ENCODE results near the gene CPN2. TPM values are rescaled to one million over a fixed set of nuclear protein-coding genes. Genes with fewer than 3 reads are reported as not detected.

CPN2 gene
- total and polyA plus RNA-seq, 10 of the 15 experiments (the other 5 are each of a cell fraction or from before 2014, with no cell fraction given): not detected

DNA sequence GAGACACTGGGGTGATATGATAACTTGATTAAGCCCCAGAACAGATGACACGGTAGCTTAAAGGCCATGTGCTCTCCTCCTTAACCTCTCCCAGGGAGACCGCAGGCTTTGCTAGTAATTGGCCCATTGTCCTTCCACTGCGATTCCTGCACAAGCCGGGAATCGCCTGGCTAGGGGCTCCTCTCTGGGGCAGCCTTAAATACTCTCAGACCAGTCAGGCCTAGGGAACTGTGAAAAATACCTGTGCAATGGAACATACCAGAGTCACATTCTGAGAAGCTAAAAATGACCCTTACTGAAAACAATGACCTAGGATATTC, 56.3 kb downstream of the CPN2 start:
- Histone ChIP-seq H3K36me3 (ENCODE audit: control insufficient read depth in 2 of 2, insufficient read depth in 2 of 2, low read length in 1 of 2) (no peaks in the 10 kb centered on the region), H3K79me2 (ENCODE audit: control insufficient read depth, insufficient read depth, low read length) (no peaks in the 10 kb centered on the region), H2AFZ (ENCODE audit: control insufficient read depth, low read depth, low read length) (no peak overlapping the region), H3K27me3 (replicated peaks in 1 of 2; ENCODE audit: control insufficient read depth in 2 of 2, insufficient read depth in 2 of 2, low read length in 1 of 2) (no peaks in the 10 kb centered on the region), H3K4me1 (ENCODE audit: control insufficient read depth, insufficient read depth, low read length) (no peaks in the 10 kb centered on the region), H3K4me3 (no peak overlapping the region), H3K9ac (ENCODE audit: control insufficient read depth, insufficient read depth, low read length) (no peak overlapping the region), H3K4me2 (ENCODE audit: control insufficient read depth, insufficient read depth) (no peak overlapping the region), H4K20me1 (ENCODE audit: control insufficient read depth, insufficient read depth) (no peaks in the 10 kb centered on the region), H3K9me3 (replicated peaks; ENCODE audit: control insufficient read depth, insufficient read depth, low read length) (no peaks in the 10 kb centered on the region; the same call in 2 of the 3 replicates), H3K27ac (ENCODE audit: control insufficient read depth, insufficient read depth) (no peak overlapping the region)
- SMC1A ChIA-PET (ENCODE audit: uncharacterized antibody, unreplicated experiment): interaction anchor here (1.1 kb wide), 1 partner anchor 10 kb away, joined by 3 read pairs; no protein-coding TSS in a partner anchor
- RAD21 ChIA-PET (ENCODE audit: unreplicated experiment): no interaction called here
- FAIRE-seq (no peak), DNase-seq (ENCODE audit: low read depth, low spot score) (no peak), ATAC-seq (no peak)
- WGBS (ENCODE audit: insufficient coverage, insufficient replicate concordance, low lambda C conversion rate, missing lambda C conversion rate): 100% methylated on average over 5 of the region's 5 CpGs
- intact Hi-C loops (cut with micrococcal nuclease; ENCODE audit: unreplicated experiment): no loop called here
- in situ Hi-C loops (cut with MboI): no loop called here
- POLR2A ChIA-PET: no interaction called here
- CTCF ChIA-PET: interaction anchor here (1.2 kb wide), 2 partner anchors 21 to 213 kb away, joined by 3 to 6 read pairs; no protein-coding TSS in a partner anchor
- no TSS peak for BruUV-seq (replicated peaks)
- no peak for TF ChIP-seq CEBPB (IDR thresholded peaks at IDR 0.05; ENCODE audit: borderline replicate concordance in 1 of 2, low read depth in 2 of 2, low read length in 2 of 2)
- no peak for TF ChIP-seq ZNF24 (IDR thresholded peaks at IDR 0.05)
- TF ChIP-seq RFX5 (IDR thresholded peaks at IDR 0.05; ENCODE audit: low read depth, low read length): no peak
- TF ChIP-seq, protein P1, sequence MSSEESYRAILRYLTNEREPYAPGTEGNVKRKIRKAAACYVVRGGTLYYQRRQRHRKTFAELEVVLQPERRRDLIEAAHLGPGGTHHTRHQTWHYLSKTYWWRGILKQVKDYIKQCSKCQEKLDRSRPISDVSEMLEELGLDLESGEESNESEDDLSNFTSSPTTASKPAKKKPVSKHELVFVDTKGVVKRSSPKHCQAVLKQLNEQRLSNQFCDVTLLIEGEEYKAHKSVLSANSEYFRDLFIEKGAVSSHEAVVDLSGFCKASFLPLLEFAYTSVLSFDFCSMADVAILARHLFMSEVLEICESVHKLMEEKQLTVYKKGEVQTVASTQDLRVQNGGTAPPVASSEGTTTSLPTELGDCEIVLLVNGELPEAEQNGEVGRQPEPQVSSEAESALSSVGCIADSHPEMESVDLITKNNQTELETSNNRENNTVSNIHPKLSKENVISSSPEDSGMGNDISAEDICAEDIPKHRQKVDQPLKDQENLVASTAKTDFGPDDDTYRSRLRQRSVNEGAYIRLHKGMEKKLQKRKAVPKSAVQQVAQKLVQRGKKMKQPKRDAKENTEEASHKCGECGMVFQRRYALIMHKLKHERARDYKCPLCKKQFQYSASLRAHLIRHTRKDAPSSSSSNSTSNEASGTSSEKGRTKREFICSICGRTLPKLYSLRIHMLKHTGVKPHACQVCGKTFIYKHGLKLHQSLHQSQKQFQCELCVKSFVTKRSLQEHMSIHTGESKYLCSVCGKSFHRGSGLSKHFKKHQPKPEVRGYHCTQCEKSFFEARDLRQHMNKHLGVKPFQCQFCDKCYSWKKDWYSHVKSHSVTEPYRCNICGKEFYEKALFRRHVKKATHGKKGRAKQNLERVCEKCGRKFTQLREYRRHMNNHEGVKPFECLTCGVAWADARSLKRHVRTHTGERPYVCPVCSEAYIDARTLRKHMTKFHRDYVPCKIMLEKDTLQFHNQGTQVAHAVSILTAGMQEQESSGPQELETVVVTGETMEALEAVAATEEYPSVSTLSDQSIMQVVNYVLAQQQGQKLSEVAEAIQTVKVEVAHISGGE (CRISPR knock-in tag; IDR thresholded peaks at IDR 0.05): no peak
- TF ChIP-seq ATF3 (IDR thresholded peaks at IDR 0.05; ENCODE audit: borderline replicate concordance, extremely low read depth, low read depth, low read length): no peak
- TF ChIP-seq, protein P2, sequence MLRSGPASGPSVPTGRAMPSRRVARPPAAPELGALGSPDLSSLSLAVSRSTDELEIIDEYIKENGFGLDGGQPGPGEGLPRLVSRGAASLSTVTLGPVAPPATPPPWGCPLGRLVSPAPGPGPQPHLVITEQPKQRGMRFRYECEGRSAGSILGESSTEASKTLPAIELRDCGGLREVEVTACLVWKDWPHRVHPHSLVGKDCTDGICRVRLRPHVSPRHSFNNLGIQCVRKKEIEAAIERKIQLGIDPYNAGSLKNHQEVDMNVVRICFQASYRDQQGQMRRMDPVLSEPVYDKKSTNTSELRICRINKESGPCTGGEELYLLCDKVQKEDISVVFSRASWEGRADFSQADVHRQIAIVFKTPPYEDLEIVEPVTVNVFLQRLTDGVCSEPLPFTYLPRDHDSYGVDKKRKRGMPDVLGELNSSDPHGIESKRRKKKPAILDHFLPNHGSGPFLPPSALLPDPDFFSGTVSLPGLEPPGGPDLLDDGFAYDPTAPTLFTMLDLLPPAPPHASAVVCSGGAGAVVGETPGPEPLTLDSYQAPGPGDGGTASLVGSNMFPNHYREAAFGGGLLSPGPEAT (IDR thresholded peaks at IDR 0.05; ENCODE audit: low read depth): no peak
- TF ChIP-seq BRCA1 (IDR thresholded peaks at IDR 0.05; ENCODE audit: low read depth, low read length): no peak
- TF ChIP-seq SP1 (IDR thresholded peaks at IDR 0.05; ENCODE audit: low read depth, low read length): no peak
- TF ChIP-seq ZNF687 (IDR thresholded peaks at IDR 0.05): no peak
- no peak for TF ChIP-seq NFYB (IDR thresholded peaks at IDR 0.05; ENCODE audit: insufficient read depth, low read depth, low read length)
- TF ChIP-seq SIN3A (IDR thresholded peaks at IDR 0.05; ENCODE audit: low read depth, low read length): no peak
- TF ChIP-seq CREB1 (IDR thresholded peaks at IDR 0.05; ENCODE audit: low read depth): no peak
- no peak for TF ChIP-seq RELA (IDR thresholded peaks at IDR 0.05; ENCODE audit: borderline replicate concordance, partially characterized antibody)
- TF ChIP-seq NR2C2 (IDR thresholded peaks at IDR 0.05; ENCODE audit: borderline replicate concordance, control insufficient read depth, insufficient read length, low read depth): no peak
- TF ChIP-seq IKZF1 (conservative IDR thresholded peaks at IDR 0.05): no peak
- no peak for TF ChIP-seq POLR2A (IDR thresholded peaks at IDR 0.05; ENCODE audit: low read depth, low read length)
- TF ChIP-seq CHD2 (IDR thresholded peaks at IDR 0.05; ENCODE audit: borderline replicate concordance, low read depth, low read length): no peak
